GM10248 (cell line): ENCODE measurements around the gene CBLN4.

Source experiments
- CTCF ChIA-PET: fragments of 300-600 bp; sonication (Branson Sonifier 250); formaldehyde crosslinking; extraction: SDS; loops from one replicate; lab custom pipeline; 2021; ENCODE audit warnings: antibody characterized with exemption; lab: Yijun Ruan, JAX
- POLR2A ChIA-PET: fragments of 350-650 bp; sonication (Branson Sonifier 250); formaldehyde crosslinking; extraction: SDS; loops from one replicate; lab custom pipeline; 2020; ENCODE audit warnings: antibody characterized with exemption; lab: Yijun Ruan, JAX
- DNase-seq: peaks from one replicate; pipeline ENCODE4 v3.0.0; 2012; ENCODE audit errors: extremely low spot score
- TF ChIP-seq, protein P1 (sequence below): IDR thresholded peaks from 2 replicates; pipeline ENCODE4 v1.5.1; 2012; ENCODE audit warnings: mild to moderate bottlenecking, low read depth; ENCODE audit errors: extremely low read depth, missing control alignments, control extremely low read depth

The CBLN4 gene

DNA sequence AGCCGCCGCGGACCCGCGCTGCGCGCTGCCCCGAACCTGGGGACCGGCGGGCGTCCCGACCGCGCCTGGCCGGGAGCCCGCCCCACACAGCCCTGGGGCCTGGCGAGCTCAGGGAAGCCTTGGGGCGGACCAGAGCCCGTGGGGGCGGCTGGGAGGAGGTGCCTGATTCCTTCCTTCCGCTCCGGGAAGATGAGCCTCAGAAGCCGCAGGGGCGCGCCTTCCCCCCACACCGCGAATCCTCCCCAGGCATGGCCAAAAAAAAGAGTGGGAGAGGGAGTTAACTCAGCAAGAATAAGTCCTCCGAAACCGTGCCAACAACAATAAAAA lies at the start of gene CBLN4:
CBLN4 (minus strand) TSS at position 131 of the 327 bp plus-strand sequence. CDS start 1,348 bp downstream, outside the sequence.
- no peak for DNase-seq
- CTCF ChIA-PET, result no interaction called here
- POLR2A ChIA-PET, result no interaction called here
- TF ChIP-seq, protein P1, sequence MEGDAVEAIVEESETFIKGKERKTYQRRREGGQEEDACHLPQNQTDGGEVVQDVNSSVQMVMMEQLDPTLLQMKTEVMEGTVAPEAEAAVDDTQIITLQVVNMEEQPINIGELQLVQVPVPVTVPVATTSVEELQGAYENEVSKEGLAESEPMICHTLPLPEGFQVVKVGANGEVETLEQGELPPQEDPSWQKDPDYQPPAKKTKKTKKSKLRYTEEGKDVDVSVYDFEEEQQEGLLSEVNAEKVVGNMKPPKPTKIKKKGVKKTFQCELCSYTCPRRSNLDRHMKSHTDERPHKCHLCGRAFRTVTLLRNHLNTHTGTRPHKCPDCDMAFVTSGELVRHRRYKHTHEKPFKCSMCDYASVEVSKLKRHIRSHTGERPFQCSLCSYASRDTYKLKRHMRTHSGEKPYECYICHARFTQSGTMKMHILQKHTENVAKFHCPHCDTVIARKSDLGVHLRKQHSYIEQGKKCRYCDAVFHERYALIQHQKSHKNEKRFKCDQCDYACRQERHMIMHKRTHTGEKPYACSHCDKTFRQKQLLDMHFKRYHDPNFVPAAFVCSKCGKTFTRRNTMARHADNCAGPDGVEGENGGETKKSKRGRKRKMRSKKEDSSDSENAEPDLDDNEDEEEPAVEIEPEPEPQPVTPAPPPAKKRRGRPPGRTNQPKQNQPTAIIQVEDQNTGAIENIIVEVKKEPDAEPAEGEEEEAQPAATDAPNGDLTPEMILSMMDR, result no peak

DNA sequence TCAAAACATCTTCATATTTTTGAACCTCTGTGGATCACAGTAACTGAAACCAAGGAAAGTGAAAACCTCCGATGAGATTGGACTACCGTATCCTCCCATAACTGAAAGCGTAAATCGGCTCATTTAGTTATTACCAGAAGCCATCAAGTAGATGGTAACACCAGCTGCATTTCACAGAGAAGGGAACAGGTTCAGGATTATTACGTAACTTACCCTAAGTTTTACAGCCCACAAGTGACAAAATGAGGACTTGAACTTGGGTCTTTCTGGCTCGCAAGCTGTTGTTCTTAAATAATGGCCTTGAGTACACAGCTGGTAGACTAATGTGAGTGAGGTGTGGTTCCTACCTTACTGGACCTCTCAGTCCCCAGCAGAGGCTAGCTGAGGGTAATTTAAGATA lies 37.9 kb upstream of the CBLN4 start:
- TF ChIP-seq, protein P1, result no peak
- DNase-seq, result no peak
- ChIA-PET CTCF (no interaction called here), POLR2A (no interaction called here)

DNA sequence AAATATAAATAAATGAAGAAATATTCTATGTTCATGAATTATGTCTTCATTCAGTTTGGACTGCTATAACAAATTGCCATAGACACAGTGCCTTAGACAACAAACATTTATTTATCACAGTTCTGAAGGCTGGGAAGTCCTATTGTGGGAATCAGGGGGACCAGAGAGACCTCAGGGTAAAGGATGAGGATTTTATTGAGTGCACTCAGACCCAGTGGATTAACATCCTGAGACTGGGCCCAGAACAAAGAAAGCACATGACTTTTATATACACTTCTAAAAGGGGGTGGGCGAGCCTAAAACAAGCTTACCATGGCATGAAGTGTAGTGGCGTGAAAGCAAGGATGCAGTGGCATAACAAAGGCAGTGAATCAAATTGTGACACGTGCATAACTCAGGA lies 26.9 kb upstream of the CBLN4 start:
- CTCF ChIA-PET, result no interaction called here
- DNase-seq, result no peak
- POLR2A ChIA-PET, result no interaction called here
- TF ChIP-seq, protein P1, result no peak

- TF ChIP-seq, protein P1, result no peak
- ChIA-PET POLR2A (no interaction called here), CTCF (no interaction called here)
- no peak for DNase-seq
Observed at GRCh38 chr20:56018716-56019115, 13.4 kb upstream of the CBLN4 start.

DNA sequence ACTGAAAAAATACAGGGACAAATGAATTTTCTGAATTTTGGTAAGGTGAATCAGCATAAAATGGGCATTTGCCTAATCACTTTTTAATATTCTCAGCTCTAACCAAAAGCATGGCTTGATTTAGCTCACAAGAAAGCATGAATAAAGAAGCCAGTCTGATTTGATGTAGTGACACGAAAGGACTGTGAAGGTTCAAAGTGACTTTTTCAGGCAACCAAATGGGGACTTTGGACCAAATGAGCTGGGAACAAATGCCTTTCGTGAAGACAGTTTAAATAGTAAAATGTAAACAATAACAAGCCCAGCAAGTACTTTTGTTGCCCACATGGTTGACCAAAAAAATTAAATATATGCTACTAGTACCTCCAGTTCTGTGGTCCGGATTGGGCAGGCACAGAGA lies 12.9 kb upstream of the CBLN4 start:
- TF ChIP-seq, protein P1, result no peak
- DNase-seq, result no peak
- POLR2A ChIA-PET, result no interaction called here
- CTCF ChIA-PET, result no interaction called here

DNA sequence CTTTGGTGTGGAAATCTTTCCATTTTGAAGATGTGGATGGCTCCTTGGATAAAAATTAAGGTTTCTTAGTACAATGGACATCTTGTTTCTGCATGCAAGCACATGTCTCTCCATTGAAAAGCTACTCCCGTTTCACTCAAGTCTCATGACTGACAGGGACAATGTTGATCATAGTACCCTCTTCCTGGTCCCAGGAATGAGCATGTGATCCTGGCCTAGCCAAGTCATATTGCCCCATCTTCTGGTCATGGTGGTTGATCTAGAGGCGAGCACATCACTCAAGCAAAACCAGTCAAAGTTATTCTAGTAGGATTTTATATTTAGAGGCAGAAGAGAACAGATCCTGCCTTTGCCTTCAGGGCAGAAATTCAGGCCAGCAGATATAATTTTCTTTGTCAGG lies 12.2 kb upstream of the CBLN4 start:
- DNase-seq, result no peak
- ChIA-PET CTCF (no interaction called here), POLR2A (no interaction called here)
- TF ChIP-seq, protein P1, result no peak

DNA sequence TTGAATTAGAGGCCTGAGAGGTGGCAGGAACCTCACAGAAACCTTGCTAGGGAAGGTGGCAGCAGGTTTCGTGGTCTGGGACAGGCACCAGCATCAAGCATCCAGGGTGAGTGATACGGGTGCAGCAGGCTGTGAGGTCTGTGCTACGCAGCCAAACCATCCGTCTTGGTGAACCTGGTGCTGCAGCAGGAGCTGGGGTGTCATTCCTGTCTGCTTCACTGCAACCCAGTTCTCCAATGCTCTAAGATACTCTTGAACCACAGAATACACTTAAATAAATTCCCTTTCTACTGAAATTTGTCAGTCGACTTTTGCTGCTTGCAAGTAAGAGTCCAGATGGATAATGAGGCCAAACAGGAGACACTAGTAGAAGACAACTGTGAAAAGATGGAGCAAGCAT lies 9.7 kb upstream of the CBLN4 start:
- no peak for DNase-seq
- CTCF ChIA-PET, result interaction anchor here (1.1 kb wide), 1 partner anchor 14 kb away, joined by 3 read pairs; no protein-coding TSS in a partner anchor
- POLR2A ChIA-PET, result no interaction called here
- TF ChIP-seq, protein P1, result no peak
